H4 (cell line): ENCODE measurements around the gene FAM98B. TPM values are rescaled to one million over a fixed set of nuclear protein-coding genes. Genes with fewer than 3 reads are reported as not detected.
A peak's percentile ranks its signal among the peaks of the same experiment; 100 is the strongest.
"Not testable (repeated sequence)": the region's sequence is repeated elsewhere in the genome, so short reads cannot be mapped to it uniquely, and the experiment has no call there.

Experiments
- DNase-seq: peaks from one replicate; pipeline ENCODE4 v3.0.0-alpha.2; 2015; ENCODE audit warnings: low spot score
- total RNA-seq: library from RNA; depleted of rRNA; stranded (reverse); fragments of >200 nt; shearing (Covaris generic); gene quantifications from 2 replicates; pipeline ENCODE4 v1.2.3, GENCODE V29; 2014; rRNA removed

The FAM98B gene
- total RNA-seq: 5.8 and 7.2 TPM in 2 replicates

DNA sequence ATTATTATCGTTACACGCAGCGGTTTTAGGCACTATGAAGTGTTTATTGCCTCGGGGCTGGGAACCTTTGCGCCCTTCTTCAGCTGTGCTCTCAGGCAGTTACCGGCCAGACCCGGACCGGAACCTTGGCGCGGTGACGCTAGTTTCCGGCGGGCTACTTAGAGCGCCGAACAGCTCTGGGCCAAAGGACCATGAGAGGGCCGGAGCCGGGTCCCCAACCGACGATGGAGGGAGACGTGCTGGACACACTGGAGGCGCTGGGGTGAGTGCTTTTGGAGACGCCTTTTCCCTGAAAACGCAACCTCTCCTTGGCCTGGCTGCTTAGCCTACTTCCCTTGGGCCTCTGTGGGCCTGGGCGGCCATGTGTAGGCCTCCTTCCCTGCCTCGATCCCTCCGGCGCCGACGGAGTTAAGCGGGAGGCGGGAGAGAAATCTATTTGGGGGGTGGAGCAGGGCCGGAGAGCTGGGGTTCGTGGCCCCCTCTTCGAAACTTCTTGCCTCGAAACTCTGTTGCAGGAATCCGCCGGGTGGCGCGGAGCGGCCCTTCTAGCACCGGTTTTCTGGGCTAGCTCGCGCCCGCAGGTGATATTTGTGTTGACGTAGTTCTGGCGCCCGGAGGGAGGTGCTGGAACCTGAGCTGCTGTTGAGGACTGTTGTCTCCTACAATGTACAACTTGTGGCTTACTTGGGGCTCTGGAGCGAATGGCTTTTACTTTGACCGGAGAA is at the start of gene FAM98B:
FAM98B (plus strand) TSS at position 157 of the 725 bp plus-strand sequence; CDS start at position 192, 35 bp downstream.
- peak; percentile 73 for DNase-seq

DNA sequence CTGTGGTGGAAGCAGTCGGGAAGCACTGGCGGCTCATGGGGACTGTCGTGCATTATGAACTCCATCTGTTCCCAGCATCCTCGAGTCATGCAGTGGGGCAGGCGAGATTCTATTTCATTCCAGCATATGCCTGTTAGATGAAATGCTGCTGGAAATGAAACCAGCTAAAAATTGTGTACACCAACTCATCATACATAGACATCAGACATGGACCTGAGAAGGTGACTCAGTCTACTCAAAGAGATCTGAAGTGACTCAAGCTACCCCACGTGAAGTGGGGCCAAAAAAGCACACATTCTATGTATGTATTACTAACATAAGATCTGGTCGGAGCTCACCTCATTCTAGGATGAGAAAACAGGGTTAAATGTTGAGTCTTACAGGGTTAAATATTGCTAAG is 47.5 kb upstream of the FAM98B start:
- DNase-seq: no peak

DNA sequence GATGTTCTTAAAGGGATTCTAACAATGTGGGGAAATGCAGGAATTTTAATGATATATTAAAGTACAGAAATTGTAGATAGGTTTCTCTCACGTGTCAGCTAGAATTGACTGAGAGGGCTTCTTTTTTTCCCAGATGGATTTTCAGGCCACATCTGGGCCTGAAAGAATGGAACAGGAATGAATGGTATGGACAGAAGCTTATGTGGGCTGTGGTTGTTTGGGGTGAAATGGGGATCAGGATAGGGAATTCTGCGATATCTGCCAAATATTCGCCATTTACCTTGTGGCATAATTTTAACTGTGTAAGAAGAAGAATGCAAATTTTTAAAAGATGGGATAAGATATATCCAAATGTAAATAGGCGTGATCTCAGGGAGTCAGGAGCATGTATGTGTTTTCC is 45.4 kb upstream of the FAM98B start:
- DNase-seq: no peak

DNA sequence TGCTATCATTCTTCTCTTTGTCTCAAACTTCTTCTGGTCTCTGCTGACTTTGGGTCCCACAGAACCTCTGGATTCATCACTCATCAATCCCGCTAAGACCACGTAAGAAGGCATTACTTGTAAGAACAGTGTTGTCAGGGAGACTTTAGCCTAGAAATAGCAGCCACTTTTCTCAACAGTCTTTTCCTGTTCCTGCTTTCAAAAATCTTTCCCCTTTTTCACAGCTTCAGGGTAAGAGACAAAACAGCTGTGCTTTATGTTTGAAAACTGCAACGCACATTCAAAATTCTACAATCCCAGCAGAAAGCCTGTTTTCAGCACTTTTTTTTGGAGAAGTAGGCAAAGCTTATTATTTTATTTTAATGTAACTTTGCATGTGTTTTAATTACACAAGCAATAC is 42.0 kb upstream of the FAM98B start:
- no peak for DNase-seq

DNA sequence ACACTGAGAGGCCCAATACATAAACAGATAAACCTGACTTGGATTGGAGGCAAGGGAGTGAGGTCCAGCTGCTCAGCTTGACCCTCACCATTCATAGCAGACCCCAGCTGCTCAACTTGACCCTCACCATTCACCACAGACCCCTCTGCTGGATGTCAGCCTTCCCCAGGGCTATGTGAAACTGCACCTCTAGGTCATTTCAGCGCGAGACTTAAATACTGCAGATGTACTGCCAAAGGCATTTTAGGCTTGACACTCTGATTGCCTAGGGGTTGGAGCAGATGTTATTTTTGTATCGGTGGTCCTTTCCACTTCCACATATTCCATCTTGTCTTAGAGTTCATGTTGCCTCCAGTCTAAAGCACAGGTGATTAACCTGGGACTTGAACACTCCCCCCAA is 41.5 kb upstream of the FAM98B start:
- no peak for DNase-seq

DNA sequence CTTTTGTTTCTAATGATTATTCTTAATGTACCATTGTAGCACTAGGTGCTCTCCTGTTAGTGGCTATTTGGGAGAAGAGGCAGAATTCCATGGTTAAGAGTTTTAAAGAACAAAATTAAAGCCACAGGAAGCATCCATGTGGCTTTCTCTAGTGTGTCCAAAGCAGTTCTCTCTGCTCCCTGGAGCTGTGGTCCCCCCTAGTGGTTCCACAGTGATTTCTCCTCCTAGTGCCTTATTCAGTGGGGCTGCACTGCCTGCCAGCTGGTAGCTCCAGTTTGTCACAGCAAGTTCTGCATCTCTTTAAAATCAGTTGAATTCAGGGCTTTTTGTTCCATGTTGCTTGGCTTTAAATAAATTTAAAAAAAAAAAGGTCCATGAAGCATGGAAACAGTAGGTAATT is 39.6 kb upstream of the FAM98B start:
- DNase-seq: peak; percentile 55

DNA sequence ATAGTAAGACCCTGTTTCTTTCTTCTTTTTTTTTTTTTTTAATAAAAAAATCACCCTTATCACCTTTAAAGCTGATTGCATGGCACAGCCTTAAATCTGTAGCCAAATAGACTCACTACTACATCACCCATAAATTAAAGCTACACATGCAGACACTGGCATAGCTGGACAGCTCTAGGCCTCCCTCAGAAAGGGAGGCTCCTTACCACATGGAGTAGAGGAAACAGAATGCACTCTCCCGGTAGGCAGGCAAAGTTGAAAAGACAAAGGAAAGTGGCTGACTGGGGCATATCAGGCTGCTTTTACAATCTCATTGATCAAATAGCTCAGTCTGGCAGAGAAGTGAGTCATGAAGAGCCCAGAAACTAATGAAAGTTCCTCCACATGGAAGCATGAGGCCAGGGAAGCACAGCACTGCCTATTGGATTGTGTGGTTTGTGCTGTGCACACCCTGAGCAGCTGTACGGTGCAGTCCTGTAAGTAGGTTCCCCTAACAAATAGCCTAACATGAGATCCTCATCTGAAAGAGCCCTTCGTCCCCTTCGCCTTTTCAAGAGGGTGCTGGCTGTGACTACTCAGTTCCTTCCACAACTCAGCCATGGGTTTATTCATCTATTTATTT is 32.7 kb upstream of the FAM98B start:
- DNase-seq: no peak

DNA sequence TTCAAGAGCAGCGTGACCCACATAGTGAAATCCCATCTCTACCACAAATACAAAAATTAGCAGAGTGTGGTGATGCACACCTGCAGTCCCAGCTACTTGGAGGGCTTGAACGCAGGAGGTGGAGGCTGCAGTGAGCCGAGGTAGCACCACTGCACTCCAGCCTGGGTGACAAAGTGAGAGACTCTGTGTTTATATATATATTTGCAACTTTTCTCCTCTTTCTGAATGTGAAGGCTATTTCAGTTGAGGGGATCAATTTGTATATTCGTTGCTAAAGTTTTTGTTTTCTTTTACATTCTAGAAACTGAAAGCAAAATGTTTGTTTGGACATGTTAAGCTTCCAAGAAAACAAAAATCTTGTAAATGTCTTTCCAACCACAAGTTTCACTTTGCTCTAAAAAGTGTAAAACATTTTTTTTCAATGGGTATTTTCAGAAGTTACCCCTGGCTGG is 29.8 kb upstream of the FAM98B start:
- no peak for DNase-seq

DNA sequence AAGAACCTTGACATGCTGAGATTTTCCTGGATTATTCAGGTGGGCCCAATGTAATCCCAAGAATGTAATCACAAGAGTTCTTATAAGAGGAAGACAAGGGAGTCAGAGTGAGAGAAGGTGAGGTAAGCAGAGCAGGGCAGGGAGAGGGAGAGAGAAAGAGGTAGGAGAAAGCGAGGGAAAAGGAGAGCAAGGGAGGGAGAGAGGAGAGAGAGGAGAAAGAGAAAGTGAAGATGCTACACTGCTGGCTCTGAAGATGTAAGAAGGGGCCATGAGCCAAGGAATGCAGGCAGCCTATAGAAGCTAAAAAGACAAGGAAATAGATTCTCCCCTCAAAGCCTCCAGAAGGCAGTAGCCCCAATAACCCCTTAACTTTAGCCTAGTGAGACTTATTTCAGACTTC is 28.7 kb upstream of the FAM98B start:
- DNase-seq: no peak

DNA sequence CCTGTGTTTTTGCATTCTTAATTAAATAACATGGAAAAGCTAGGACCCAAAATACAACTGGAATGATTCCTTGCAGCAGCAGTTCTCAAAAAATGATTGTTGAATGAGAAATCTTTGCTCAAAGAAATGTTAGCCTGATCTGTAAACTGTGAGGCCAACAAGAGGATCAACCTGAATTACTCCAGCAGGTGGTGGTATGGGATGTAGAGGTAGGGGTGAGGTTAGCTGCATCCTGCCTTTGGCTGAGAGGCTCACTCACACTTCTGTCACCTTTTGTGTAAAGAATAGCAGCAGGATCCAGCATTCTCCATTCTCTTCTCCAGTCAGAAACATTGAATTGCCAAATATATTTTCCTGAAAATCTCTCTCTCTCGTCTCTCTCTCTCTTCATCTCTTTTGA is 26.5 kb upstream of the FAM98B start:
- DNase-seq: no peak

DNA sequence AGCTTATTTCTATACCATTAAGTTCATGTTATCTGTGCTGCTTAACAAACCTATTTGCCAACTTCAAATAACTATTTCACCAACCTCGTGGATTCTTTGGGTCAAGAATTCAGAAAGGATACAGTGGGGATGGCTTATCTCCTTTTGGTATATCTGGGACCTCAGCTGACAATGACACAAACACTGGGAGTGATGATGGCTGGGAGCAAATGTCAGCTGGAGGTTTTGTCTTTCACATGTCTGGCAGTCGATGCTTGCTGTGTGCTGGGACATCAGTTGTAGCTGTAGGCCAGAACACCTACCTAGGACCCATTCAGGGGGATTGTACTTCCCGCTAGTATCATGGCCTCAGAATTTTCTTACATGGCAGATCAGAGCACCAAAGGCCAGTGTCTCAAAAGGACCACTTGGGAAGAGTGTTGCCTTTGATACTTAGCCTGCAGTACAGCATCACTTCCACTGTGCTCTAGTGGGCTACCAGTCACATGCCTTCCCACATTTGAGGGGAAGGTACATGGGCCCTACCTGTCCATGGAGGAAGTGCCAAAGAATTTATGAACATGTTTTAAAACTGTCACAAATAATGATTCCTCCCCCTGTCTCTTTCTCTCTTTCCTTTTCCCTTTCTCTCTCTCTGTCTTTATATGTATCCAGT is 23.7 kb upstream of the FAM98B start:
- no peak for DNase-seq

DNA sequence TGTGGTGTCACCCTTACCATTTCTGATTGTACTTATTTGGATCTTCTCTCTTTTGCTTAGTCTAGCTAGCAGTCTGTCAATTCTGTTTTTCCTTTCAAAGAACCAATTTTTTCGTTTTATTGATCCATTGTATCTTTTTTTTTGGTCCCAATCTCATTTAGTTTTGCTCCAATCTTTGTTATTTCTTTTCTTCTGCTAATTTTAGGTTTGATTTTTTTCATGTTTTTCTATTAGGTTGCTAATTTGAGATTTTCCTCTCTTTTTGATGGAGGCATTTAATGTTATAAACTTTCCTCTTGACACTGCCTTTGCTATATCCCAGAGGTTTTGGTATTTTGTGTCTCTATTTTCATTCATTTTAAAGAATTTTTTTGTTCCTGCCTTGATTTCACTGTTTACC is 16.9 kb upstream of the FAM98B start:
- no peak for DNase-seq

DNA sequence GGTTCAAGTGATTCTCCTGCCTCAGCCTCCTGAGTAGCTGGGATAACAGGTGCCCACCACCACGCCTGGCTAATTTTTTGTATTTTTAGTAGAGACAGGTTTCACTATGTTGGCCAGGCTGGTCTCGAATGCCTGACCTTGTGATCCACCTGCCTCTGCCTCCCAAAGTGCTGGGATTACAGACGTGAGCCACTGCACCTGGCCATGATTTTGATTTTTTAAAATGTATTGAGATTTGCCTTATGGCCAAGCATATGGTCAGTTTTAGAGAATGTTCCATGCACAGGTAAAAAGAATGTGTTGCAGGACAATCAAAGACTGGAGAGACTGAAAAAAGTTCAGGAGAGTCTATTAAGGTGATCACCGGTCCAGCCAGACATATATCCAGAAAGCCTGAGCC is 16.3 kb upstream of the FAM98B start:
- not testable (repeated sequence) for DNase-seq

DNA sequence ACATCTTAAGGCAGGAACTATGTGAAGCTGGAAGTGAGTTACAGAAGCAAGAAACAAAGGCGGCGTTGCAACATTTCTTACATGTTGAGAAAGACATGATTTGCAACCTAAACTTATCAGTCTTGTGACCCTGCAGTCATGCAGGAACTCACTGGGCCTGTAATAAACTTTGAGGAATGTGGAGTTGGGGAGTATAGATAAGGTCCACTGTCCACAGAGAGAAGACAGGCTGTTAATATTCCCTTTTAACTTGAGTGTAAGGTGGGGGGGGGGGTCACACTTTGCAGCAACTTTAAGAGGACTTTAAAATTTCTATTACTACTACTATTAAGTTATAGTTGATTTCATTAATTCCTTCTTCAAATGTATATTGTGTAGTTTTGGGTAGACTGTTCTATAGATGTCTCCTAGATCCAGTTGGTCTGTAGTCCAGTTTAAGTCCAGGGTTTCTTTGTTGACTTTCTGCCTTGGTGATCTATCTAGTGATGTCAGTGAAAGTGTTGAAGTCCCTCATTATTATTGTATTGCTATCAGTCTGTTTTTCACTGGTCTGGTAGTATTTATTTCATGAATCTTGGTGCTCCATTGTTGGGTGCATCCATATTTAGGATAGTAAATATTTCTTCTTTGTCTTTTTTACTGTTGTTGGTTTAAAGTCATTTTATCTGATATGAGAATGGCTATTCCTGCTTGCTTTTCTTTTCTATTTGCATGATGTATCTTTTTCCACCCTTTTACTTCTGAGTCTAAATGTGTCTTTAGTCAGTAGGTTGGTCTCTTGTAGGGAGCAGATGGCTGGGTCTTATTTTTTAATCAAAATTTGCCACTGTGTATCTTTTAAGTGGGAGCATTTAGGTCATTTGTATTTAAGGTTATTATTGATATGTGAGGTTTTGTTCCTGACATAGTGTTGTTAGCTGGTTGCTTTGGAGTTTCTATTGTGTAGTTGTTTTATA is 15.6 kb upstream of the FAM98B start:
- DNase-seq: no peak

DNA sequence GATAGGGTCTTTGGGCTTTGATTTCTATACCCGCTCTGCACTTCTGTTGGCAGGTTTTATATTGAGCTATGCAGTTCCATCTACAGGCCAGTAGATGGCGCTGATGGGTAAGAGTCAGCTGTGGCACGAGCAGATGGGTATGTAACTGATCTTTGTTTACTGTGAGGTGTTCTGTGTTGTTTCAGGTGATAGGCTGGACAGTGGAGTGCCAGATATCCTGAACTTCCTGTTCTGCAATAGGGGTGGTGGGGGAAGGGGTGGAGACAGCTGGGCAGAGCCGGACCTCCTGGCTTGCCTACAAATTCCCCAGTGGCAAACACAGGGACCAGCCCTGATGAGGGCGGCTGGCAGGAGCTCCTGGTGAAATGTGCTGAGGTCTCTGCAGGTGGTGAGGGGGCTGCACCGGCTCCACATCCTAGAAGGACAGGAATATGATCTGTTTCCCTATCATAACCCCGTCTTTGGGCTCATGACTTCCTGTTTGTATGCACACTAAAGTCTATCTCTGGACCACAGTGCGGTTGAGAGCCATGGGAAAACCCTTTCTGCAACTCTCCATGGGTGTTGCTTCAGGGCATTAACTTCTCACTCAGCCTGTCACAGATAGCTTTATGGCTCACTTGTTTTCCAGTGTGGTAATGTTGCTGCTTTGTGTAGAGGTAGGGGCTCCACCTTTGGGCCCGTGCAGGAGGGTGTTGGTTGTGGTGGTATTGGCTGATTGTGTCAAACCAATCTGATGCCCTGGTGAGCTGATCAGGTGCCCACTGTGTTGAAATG is 13.4 kb upstream of the FAM98B start:
- DNase-seq: peak; percentile 71

DNA sequence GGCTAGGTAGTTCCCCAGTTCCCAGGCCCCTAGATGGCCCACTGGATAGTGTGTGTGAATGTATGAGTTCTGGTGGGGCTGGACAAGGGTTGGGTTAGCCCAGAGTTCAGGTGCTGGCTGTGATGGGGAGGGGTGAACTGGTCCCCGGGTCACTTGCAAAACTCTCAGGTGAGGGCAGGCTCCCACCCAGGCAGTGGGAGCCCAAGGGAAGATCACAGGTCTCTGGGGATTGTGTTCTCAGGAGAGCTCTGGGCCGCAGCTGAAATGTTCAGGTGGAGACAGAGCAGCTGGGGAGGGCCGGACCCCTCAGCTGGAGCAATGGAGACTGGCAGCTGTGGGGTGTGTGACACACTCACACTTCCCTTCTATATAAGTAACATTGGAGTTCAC is 12.8 kb upstream of the FAM98B start:
- no peak for DNase-seq

DNA sequence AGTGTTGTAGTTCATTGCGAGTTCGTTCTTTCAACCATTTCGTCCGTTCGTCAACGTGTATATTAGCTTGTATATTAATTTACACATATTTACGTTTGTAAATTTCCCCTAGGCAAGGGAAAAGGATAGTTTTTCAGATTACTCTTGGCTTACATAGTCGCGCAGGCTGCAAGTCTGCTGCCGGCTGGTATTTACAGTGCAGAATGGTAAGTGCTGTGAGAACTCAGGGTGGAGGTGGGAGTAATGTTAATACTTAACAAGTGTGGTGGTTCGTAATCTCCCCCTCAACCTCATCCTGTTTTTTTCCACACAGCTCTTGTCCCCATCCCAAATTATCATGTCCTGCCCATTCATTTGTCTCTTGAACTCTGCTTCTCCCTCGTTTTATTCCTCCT is 766 bp downstream of the FAM98B start:
- no peak for DNase-seq

DNA sequence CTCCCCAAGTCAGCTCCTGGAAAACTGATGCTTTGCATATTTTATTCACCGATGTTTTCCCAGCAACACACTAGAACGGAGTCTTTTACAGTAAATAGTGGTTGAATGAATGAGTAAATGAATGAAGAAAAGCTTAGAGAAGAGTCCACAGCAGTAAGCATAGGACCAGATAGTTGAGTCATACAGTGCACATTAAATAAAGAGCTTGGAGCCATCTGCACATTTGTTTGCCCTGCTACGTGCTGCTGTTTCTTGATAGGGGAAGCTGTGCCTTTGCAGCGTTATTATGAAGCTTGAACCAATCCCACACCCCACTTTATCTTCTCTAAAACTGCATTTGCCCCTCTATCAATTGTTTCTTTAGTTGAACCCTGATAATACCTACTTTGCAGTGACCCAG is 1.2 kb downstream of the FAM98B start:
- DNase-seq: no peak

DNA sequence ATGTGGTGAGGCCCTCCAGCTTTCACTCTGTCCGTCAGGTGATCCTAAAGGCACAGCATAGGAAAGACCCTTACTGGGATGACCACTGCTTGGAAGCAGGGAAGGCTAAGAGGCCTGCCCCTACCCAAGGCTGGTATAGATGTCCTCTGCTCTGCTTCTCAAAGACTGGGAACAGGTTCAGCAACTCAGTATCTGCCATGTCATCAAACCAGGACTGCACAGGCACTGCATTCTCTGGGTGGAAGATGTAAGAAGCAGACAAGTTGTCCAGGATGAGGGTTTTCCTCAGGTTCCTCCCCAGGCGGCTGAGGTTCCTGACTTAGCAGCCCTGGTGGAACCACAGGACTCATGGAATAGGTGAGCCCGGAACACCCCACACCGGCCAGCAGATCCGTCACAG is 4.7 kb downstream of the FAM98B start:
- DNase-seq: no peak

DNA sequence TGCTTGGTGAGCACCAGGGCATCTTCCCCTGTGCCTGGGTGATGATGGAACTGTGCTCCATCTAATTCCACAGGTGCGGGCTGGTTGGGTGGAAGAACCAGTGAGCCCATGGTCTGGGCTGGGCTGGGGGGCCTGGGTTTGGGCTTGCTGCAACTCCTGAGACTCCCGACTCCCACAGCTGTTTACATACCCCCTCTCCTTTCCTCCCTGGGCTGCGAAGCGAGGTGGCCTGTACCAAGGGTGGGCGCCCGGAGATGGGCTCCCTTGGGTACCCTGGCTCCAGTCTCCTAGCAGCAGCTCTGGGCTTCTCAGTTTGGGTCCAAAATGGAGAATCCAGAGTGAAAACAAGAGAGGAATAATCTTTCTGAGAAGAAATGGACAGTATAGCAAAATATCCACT is 5.6 kb downstream of the FAM98B start:
- no peak for DNase-seq

DNA sequence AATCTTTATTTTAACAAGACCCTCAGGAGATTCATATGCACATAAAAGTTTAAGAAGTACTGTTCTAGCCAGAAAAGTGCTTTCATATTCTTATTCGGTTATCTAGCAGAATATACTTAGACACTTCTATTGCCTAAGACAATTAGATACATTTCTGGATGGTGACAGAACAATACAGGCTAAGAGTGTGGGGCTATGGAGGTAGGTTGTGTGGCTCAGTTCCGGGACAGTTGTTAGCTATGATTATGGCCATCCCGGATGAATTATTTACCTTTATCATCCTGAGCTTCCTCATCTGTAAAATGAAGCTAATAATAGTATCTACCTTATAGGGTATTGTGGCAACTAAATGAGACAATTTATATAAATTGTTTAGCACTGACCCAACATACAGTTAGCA is 6.6 kb downstream of the FAM98B start:
- no peak for DNase-seq
